K562 (cell line): ENCODE results near the gene NDRG3. TPM values are rescaled to one million over a fixed set of nuclear protein-coding genes. Genes with fewer than 3 reads are reported as not detected.

Experiments used
- ATAC-seq: fragments of 200-7000 bp; cut with Tn5 transposase; 3 replicates; pipeline ENCODE4 v1.9.1; 2020; ENCODE audit warnings: moderate library complexity
- BruUV-seq: library from RNA; stranded (reverse); fragments of 400-500 nt; replicated peaks from 2 replicates; lab custom pipeline; 2021; lab: Mats Ljungman, UMichigan
- CTCF ChIA-PET: fragments of 300-600 bp; formaldehyde crosslinking; extraction: SDS; loops from one replicate; lab custom pipeline; 2021; ENCODE audit warnings: low intra/inter-chr PET ratio; lab: Yijun Ruan, JAX
- POLR2A ChIA-PET: fragments of 300-600, 350-650 bp; sonication (Branson Sonifier 250); formaldehyde crosslinking; extraction: SDS; loops from one replicate; lab custom pipeline; 2021; ENCODE audit warnings: antibody characterized with exemption, inconsistent platforms; lab: Yijun Ruan, JAX
- DNase-seq, 4 experiments: peaks; one replicate each; pipeline versions ENCODE4 v3.0.0 to v3.0.0-alpha.2; 2011 to 2018; ENCODE audit warnings: low spot score in 3 of 4, mixed read lengths in 3 of 4; ENCODE audit errors: extremely low read depth in 1 of 4
- FAIRE-seq: peaks from 2 replicates; lab custom pipeline; 2011; peaks lifted over from hg19 to GRCh38; lab: Jason Lieb, UNC
- H2AFZ ChIP-seq: 2 replicates; pipeline ENCODE4 v1.6.0; 2011; ENCODE audit warnings: low read depth, low read length, control low read depth, inconsistent platforms
- H3K27ac ChIP-seq: fragments of 200-600 bp; 3 replicates; pipeline ENCODE4 v1.8.0; 2011; ENCODE audit warnings: low read depth, mild to moderate bottlenecking, control low read depth, inconsistent platforms, low read length, moderate library complexity, mixed read lengths; ENCODE audit errors: extremely low read depth
- H3K27me3 ChIP-seq, 2 experiments: fragments of 300-600 bp in 1 of 2; 2 replicates in 1 of 2; 3 replicates in 1 of 2; pipeline versions ENCODE4 v1.6.0 to v1.8.0; 2011; ENCODE audit warnings: inconsistent platforms in 2 of 2, low read length in 2 of 2, mild to moderate bottlenecking in 1 of 2, mixed read lengths in 1 of 2, moderate library complexity in 1 of 2; ENCODE audit not compliant: control insufficient read depth in 2 of 2, insufficient read depth in 2 of 2
- H3K36me3 ChIP-seq: fragments of 300-600 bp; 3 replicates; pipeline ENCODE4 v1.8.0; 2011; ENCODE audit warnings: mild to moderate bottlenecking, low read length, inconsistent platforms; ENCODE audit not compliant: control insufficient read depth, insufficient read depth
- H3K4me1 ChIP-seq, 2 experiments: fragments of 200-600 bp in 1 of 2; replicated peaks in 1 of 2; 2 replicates in 1 of 2; 3 replicates in 1 of 2; pipeline versions ENCODE4 v1.5.1 to v1.8.0; 2011; ENCODE audit warnings: inconsistent platforms in 2 of 2, low read length in 2 of 2, mild to moderate bottlenecking in 1 of 2, mixed read lengths in 1 of 2, moderate library complexity in 1 of 2; ENCODE audit not compliant: control insufficient read depth in 2 of 2, insufficient read depth in 2 of 2
- H3K4me2 ChIP-seq: 2 replicates; pipeline ENCODE4 v1.6.1; 2011; ENCODE audit warnings: low read length, control low read depth, inconsistent platforms, mixed read lengths; ENCODE audit not compliant: insufficient read depth
- H3K4me3 ChIP-seq: fragments of 200-600 bp; sonication (generic), shearing (Covaris generic); 2 replicates; pipeline ENCODE4 v1.5.1; 2016; ENCODE audit warnings: control low read depth, inconsistent platforms
- H3K79me2 ChIP-seq: fragments of 200-600 bp; 3 replicates; pipeline ENCODE4 v1.8.0; 2011; ENCODE audit warnings: low read length, inconsistent platforms; ENCODE audit not compliant: control insufficient read depth, insufficient read depth
- H3K9ac ChIP-seq, 2 experiments: 2 replicates each; pipeline versions ENCODE4 v1.6.0 to v1.6.1; 2011; ENCODE audit warnings: low read depth in 2 of 2, low read length in 2 of 2, control low read depth in 1 of 2, inconsistent platforms in 1 of 2, mild to moderate bottlenecking in 1 of 2, mixed read lengths in 1 of 2; ENCODE audit not compliant: insufficient read depth in 1 of 2
- H3K9me1 ChIP-seq: one replicate; pipeline ENCODE4 v1.6.0; 2011; ENCODE audit warnings: inconsistent platforms, mild to moderate bottlenecking, low read length, moderate library complexity; ENCODE audit not compliant: control insufficient read depth, insufficient read depth
- H3K9me3 ChIP-seq: replicated peaks from 2 replicates; pipeline ENCODE4 v1.5.1; 2011; ENCODE audit warnings: low read depth, low read length, inconsistent platforms; ENCODE audit not compliant: control insufficient read depth, insufficient read depth
- H4K20me1 ChIP-seq: replicated peaks from 2 replicates; pipeline ENCODE4 v1.6.1; 2011; ENCODE audit warnings: low read length, inconsistent platforms, mixed read lengths; ENCODE audit not compliant: control insufficient read depth, insufficient read depth
- ILF3 ChIP-seq: fragments of 450-650 bp; IDR thresholded peaks from 2 replicates; pipeline ENCODE4 v1.6.1; 2018; ENCODE audit warnings: antibody characterized with exemption, mild to moderate bottlenecking, moderate library complexity, borderline replicate concordance
- MEIS2 ChIP-seq: fragments of 450-650 bp; IDR thresholded peaks from 2 replicates; pipeline ENCODE4 v1.6.1; 2014; ENCODE audit warnings: mild to moderate bottlenecking; ENCODE audit not compliant: partially characterized antibody
- RNF2 ChIP-seq: sonication (generic); IDR thresholded peaks from 2 replicates; pipeline ENCODE4 v1.6.1; 2016
- WGBS: fragments of 100-300 bp; shearing (Covaris generic); methylation state at CpG from one replicate; pipeline ENCODE4 v1.1.6; 2016; ENCODE audit warnings: low coverage, mixed read lengths; ENCODE audit not compliant: insufficient coverage; ENCODE audit errors: missing lambda C conversion rate; 5-methylcytosine and 5-hydroxymethylcytosine counted together
- in situ Hi-C: fragments of 300-500 bp; cut with MboI; formaldehyde crosslinking; loops from 4 replicates; pipeline ENCODE4 v1.15.0; 2018; ENCODE audit warnings: inconsistent platforms, mixed read lengths
- intact Hi-C: fragments of 100-400 bp; cut with micrococcal nuclease; formaldehyde crosslinking; loops from 2 replicates; pipeline ENCODE4 v1.14.2; 2022
- polyA plus RNA-seq, 8 experiments: library from polyadenylated mRNA; depleted of rRNA in 4 of 8; stranded (reverse) in 5 of 8; unstranded in 3 of 8; fragments of >200 nt; fragmentation: Nextera tagmentation in 2 of 8; fragmentation: Illumina TruSeq in 1 of 8; extraction: Ambion mirVana in 2 of 8; extraction: Trizol in 1 of 8; gene quantifications; 2 replicates each; pipeline versions ENCODE4 v1.2.1 to v1.2.3, GENCODE V29; 2011 to 2014; ENCODE audit warnings: inconsistent platforms in 1 of 8, missing spikeins in 1 of 8
- total RNA-seq, 7 experiments: library from RNA; depleted of rRNA in 6 of 7; stranded (reverse); fragments of >200 nt in 6 of 7; fragmentation: Illumina TruSeq in 2 of 7; extraction: Trizol in 2 of 7; gene quantifications; 2 replicates each; pipeline versions ENCODE4 v1.2.1 to v1.2.3, GENCODE V29; 2011 to 2021; ENCODE audit warnings: low replicate concordance in 1 of 7
- TF ChIP-seq, protein P1 (sequence below), 2 experiments: fragments of 450-650 bp in 1 of 2; sonication (generic) in 1 of 2; formaldehyde crosslinking in 1 of 2; IDR thresholded peaks; 2 replicates each; pipeline versions ENCODE4 v1.7.1 to v1.9.0; 2016 to 2022; ENCODE audit warnings: inconsistent platforms in 1 of 2, mild to moderate bottlenecking in 1 of 2, missing genetic modification reagents in 1 of 2
- TF ChIP-seq, protein P2 (sequence below): conservative IDR thresholded peaks from 2 replicates; pipeline ENCODE4 v1.6.1; 2011; ENCODE audit warnings: low read depth, mild to moderate bottlenecking, low read length; ENCODE audit not compliant: control insufficient read depth

Gene NDRG3
- total and polyA plus RNA-seq, 9 of the 15 experiments (the other 6 are each of a cell fraction or from before 2014, with no cell fraction given) = 14.6 to 39.4 (median 24.4) TPM

GRCh38 chr20:36686504-36686903 is 59.4 kb downstream of the NDRG3 start:
- ATAC-seq (no peak), FAIRE-seq (no peak), DNase-seq (no peak)
- ChIA-PET POLR2A (interaction anchor here (0.5 kb wide), 1 partner anchor 8 kb away, joined by 3 read pairs; no protein-coding TSS in a partner anchor), CTCF (no interaction called here)
- H3K4me1 ChIP-seq = no peaks in the 10 kb centered on the region; a peak in 1 of 5 replicates
- H3K79me2 ChIP-seq = no peaks in the 10 kb centered on the region
- in situ Hi-C loops = no loop called here
- H3K9ac ChIP-seq = no peak overlapping the region; a peak in 1 of 4 replicates
- H2AFZ ChIP-seq = no peak overlapping the region
- H3K27ac ChIP-seq = no peak overlapping the region
- peaks cover 20% of the 10 kb centered on the region for H3K36me3 ChIP-seq
- no peaks in the 10 kb centered on the region for H4K20me1 ChIP-seq
- no peaks in the 10 kb centered on the region for H3K27me3 ChIP-seq
- TF ChIP-seq, protein P1, sequence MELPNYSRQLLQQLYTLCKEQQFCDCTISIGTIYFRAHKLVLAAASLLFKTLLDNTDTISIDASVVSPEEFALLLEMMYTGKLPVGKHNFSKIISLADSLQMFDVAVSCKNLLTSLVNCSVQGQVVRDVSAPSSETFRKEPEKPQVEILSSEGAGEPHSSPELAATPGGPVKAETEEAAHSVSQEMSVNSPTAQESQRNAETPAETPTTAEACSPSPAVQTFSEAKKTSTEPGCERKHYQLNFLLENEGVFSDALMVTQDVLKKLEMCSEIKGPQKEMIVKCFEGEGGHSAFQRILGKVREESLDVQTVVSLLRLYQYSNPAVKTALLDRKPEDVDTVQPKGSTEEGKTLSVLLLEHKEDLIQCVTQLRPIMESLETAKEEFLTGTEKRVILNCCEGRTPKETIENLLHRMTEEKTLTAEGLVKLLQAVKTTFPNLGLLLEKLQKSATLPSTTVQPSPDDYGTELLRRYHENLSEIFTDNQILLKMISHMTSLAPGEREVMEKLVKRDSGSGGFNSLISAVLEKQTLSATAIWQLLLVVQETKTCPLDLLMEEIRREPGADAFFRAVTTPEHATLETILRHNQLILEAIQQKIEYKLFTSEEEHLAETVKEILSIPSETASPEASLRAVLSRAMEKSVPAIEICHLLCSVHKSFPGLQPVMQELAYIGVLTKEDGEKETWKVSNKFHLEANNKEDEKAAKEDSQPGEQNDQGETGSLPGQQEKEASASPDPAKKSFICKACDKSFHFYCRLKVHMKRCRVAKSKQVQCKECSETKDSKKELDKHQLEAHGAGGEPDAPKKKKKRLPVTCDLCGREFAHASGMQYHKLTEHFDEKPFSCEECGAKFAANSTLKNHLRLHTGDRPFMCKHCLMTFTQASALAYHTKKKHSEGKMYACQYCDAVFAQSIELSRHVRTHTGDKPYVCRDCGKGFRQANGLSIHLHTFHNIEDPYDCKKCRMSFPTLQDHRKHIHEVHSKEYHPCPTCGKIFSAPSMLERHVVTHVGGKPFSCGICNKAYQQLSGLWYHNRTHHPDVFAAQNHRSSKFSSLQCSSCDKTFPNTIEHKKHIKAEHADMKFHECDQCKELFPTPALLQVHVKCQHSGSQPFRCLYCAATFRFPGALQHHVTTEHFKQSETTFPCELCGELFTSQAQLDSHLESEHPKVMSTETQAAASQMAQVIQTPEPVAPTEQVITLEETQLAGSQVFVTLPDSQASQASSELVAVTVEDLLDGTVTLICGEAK (IDR thresholded peaks at IDR 0.05) = no peak
- TF ChIP-seq, protein P1 (CRISPR knock-in tag; IDR thresholded peaks at IDR 0.05) = no peak
- TF ChIP-seq RNF2 (no peak), MEIS2 (peak; percentile 5), ILF3 (no peak)
- TF ChIP-seq, protein P2, sequence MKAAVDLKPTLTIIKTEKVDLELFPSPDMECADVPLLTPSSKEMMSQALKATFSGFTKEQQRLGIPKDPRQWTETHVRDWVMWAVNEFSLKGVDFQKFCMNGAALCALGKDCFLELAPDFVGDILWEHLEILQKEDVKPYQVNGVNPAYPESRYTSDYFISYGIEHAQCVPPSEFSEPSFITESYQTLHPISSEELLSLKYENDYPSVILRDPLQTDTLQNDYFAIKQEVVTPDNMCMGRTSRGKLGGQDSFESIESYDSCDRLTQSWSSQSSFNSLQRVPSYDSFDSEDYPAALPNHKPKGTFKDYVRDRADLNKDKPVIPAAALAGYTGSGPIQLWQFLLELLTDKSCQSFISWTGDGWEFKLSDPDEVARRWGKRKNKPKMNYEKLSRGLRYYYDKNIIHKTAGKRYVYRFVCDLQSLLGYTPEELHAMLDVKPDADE = no peak
- no peaks in the 10 kb centered on the region for H3K9me1 ChIP-seq
- no TSS peak for BruUV-seq
- 43% methylated on average over 2 of the region's 2 CpGs for WGBS
- H3K4me3 ChIP-seq = no peak overlapping the region
- intact Hi-C loops = no loop called here
- H3K4me2 ChIP-seq = no peak overlapping the region
- no peaks in the 10 kb centered on the region for H3K9me3 ChIP-seq
